ENCODE results near the gene INPP5B.
"Not testable (repeated sequence)": the region's sequence is repeated elsewhere in the genome, so short reads cannot be mapped to it uniquely, and the experiment has no call there.

The INPP5B gene

DNA sequence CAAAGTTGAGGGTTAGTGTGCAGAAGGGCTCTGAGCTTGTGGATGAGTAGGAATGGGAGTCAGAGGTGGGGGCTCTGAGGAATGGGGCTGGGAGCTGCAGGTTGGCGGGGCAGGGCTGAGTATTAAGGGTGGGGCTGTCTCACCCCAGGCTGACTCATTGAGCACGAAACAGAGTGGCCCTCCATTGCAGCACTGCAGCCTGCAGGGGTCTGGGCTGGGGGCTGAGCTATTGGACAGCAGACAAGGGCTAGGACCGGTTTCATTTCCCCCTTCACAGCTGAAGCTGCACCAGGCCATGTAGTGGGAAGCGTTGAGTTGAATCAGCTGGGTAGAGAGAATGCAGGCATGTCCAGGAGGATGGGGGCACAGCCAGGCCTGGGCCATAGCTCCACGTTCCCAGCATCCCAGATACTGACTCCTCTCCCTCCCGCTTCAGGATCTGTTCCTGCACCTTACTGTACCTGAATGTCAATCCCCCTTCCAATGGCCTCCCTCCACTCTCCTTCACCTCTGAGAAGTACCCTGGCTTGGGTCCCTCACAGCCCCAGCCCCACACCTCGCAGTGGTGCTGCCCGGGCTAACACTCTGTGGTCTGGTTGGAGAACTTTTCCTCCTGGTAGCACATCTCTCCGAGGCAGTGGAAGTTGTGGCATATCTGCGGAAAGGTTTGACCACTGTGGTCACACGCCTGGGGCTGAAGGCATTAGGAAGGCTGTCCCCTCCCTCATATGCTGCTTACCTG, 4.4 kb upstream of the INPP5B start:
- DNase-seq = no peak
- in situ Hi-C loops (cut with HindIII; ENCODE audit: low pct_ligation_motif_present, low pct_unique_long_range_greater_than_20kb, low sequenced_read_pairs) = no loop called here

DNA sequence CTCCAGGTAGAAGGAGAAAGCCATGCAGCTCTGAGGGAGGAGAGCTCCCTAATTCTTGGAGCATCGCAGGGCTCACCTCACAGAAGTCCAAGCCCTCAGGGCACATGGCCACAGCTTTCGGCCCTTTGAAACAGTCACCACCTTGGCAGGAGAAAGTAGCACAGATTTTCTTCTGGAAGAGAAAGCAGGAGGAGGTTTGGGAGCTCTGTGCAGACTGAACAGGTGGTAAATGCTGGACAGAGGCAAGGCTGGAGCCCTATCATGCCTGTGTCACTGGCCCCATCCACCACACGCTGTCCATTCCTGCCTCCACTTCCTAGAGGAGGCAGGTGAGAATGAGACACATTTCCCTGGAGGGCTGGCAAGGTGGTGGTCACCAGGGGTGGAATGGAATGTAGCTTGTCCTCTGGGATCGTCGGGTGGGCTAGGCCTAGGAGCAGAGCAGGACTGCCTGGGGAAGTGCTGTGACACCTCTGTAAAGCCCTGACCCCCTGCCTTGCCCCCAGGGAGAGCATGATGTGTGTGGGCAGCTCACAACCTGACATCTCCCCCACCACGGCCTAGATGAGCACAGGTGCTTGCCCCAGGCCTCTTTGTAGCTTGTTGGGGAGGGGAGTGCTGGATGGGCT, 2.8 kb upstream of the INPP5B start:
- DNase-seq = no peak
- in situ Hi-C loops (cut with HindIII; ENCODE audit: low pct_ligation_motif_present, low pct_unique_long_range_greater_than_20kb, low sequenced_read_pairs) = no loop called here

DNA sequence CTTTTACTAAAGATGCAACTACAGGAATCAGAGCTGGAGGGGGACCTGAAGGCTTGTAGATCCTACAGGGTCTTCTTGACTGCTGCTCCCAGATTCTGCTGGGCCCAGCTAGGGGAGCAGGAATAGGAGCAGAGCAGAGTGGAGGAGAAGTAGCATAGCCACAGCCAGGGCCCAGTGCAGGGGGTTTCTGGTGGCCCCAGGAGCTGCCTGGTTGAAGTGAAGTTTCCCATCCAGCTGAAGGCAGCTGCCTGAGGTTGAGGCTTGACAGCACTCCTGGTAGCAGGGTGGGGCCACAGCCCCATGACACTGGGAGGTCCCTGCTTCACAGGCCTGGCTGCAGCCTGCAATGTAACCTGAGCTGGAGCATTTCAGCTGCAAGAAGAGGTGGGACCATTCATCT, 2.0 kb upstream of the INPP5B start:
- in situ Hi-C loops (cut with HindIII; ENCODE audit: low pct_ligation_motif_present, low pct_unique_long_range_greater_than_20kb, low sequenced_read_pairs) = no loop called here

DNA sequence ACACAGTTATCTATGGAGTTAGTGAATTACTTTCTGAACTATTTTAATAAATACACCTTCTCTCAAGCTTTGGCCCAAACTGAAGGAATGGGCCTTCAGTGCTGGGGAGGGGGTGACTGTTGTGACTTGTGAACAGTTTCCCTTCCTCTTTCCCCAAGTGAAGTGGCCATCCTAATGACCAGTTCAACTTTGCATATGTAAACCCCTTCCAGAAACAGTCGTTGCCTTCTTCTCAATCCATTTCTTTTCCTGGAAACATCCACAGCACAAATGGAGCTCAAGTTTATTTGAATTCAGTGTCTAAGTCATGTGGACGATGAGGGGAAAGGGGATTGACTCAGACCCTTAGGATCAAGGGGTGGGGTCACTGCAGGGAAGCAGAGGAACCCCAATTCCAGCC, 1.3 kb upstream of the INPP5B start:
- in situ Hi-C loops (cut with HindIII; ENCODE audit: low pct_ligation_motif_present, low pct_unique_long_range_greater_than_20kb, low sequenced_read_pairs) = no loop called here
- DNase-seq = no peak

More for the DNA sequence above, 2.0 kb upstream of the INPP5B start:
- DNase-seq = no peak

DNA sequence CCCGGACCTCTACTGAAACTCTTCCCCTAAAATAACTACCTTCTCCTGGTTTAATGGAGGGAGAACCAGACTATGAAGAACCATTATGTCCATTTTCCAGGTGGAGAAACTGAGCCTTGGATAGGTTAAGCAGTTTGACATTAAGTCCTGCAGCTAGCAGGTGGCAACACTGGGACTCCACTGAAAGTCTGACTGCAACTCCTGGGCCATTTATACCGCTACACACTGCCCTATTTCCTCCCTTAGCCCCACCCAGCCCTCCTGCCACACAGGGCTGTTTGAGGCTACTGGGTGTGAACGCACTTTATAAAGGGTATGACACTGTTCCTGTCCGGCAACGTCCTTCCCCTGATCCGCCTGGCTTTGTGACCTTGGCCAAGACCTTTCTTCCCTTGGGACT, 511 bp upstream of the INPP5B start:
- in situ Hi-C loops (cut with HindIII; ENCODE audit: low pct_ligation_motif_present, low pct_unique_long_range_greater_than_20kb, low sequenced_read_pairs) = no loop called here

DNA sequence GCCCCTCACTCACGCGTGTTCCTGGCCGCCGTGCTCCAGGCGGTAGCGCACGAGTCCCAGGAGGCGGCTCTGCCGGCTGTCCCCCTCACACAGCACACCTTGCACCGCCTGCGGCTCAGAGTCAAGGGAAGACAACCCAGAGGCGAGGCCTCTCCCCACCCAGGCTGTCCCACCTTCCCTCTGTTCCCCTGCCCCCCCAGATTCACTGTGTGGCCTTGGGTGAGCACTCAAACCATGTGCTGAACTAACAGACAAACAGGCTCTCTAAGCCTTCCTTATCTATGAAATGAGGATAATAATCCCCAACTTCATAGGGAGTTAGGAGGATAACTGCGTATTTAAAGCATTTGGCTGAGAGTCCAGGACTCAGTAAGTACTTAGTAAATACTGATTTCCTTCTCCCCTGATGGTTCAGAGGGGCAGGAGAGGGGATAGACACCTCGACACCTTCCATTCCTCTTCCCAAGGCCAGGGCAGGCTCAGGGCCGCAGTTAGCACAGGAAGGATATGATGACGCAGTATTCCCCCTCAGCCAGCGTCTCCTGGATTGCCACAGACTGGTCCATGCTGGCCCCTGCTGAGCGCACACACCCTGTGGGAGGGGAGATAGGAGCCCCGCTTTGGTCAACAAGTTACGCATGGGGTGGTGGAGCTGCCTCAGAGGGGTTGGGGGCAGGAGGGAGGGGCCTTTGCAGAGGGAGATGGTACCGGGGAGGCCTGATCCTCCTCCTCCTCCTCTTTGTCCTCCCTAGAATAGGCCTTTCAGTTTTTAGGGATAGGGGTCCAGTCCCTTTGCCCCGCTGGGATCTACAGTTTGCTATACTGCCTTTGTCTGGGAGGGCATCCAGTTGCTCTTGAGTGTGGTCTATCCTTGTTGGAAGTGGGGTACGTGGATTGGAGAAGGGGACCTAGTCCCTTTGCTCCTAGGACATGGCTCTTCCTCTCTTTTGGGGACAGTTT, 830 bp downstream of the INPP5B start:
- in situ Hi-C loops (cut with HindIII; ENCODE audit: low pct_ligation_motif_present, low pct_unique_long_range_greater_than_20kb, low sequenced_read_pairs) = no loop called here
- peak; percentile 71 for DNase-seq

More for the DNA sequence above, 511 bp upstream of the INPP5B start:
- no peak for DNase-seq

DNA sequence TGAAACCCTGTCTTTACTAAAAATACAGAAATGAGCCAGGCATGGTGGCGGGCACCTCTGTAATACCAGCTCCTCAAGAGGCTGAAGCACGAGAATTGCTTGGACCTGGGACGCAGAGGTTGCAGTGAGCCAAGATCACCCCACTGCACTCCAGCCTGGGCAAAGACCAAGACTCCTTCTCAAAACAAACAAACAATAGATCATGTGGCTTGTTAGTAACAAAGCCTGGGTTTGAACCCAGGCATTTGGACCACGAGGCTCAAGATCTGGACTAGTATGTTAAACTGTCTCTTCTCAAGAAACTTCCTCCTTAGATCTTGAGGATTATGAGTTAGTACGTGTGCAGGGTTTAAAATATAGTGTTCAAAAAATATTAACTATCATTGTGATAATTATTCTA, 1.6 kb downstream of the INPP5B start:
- no peak for DNase-seq
- in situ Hi-C loops (cut with HindIII; ENCODE audit: low pct_ligation_motif_present, low pct_unique_long_range_greater_than_20kb, low sequenced_read_pairs) = no loop called here

DNA sequence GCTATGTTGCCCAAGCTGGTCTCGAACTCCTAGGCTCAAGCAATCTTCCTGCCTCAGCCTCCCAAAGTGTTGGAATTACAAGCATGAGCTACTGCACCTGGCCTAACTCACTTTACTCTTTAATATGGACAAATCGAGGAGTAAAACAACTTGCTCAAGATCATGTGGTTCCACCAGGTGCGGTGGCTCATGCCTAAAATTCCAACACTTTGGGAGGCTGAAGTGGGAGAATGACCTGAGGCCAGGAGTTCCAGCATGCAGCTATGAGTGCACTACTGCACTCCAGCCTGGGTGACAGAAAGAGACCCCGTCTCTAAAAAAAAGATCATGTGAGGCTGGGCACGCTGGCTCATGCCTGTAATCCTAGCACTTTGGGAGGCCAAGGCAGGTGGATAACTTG, 2.0 kb downstream of the INPP5B start:
- DNase-seq = no peak
- in situ Hi-C loops (cut with HindIII; ENCODE audit: low pct_ligation_motif_present, low pct_unique_long_range_greater_than_20kb, low sequenced_read_pairs) = no loop called here

DNA sequence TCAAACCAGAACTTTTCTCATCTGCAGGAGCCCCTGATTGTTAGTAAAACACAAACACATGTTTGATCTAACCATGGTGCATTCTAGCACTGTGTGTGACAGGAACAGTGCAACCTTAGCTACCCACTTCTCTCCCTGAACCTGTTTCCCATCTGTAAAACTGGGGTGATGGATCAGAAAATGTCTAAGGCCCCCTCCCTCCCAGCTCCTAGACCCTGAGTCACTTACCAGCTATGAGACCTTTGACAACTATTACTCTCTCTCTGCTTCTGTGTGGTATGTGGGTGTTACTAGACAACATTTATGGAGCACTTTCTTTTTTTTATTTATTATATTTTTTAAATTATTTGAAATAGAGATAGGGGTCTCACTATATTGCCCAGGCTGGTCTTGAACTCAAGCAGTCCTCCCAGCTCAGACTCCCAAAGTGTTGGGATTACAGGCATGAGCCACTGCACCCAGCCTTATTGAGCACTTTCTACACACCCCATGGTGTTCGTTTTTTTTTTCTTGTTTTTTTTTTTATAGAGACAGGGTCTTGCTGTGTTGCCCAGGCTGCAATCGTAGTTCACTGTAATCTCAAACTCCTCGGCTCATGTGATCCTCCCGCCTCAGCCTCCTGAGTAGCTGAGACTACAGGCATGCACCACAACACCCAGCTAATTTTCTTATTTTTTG, 2.6 kb downstream of the INPP5B start:
- in situ Hi-C loops (cut with HindIII; ENCODE audit: low pct_ligation_motif_present, low pct_unique_long_range_greater_than_20kb, low sequenced_read_pairs) = no loop called here
- DNase-seq = peak; percentile 20

DNA sequence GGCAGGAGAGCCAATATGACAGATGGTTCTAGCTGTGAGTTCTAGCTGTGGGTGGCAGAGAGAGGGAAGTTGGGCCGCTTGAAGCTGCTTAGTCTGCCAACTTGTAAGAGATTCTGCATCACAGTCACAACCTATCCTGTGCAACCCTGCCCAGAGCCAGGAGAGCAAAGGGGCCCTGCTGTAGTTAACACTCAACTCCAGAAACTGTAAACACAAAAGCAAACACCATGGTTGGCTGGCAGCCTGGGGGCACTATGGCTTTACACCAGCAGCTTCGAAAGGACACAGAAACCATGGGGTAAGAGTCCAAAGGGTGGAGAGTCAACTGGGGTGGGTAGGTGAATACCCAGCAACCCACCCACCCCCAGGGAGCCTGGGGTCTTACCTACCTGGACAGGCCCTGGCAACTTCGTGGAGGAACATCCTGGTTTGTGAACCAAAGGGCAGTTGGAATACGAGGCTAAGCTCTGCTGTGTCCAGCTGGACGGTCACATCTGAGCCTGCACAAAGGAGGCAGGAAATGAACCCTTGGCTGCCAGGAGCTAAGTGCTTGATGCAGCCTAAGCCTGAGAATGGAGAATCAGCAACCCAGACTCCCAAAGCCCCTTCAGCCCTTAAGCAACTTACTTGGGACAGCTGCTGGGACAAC, 6.4 kb downstream of the INPP5B start:
- DNase-seq = no peak
- in situ Hi-C loops (cut with HindIII; ENCODE audit: low pct_ligation_motif_present, low pct_unique_long_range_greater_than_20kb, low sequenced_read_pairs) = no loop called here

DNA sequence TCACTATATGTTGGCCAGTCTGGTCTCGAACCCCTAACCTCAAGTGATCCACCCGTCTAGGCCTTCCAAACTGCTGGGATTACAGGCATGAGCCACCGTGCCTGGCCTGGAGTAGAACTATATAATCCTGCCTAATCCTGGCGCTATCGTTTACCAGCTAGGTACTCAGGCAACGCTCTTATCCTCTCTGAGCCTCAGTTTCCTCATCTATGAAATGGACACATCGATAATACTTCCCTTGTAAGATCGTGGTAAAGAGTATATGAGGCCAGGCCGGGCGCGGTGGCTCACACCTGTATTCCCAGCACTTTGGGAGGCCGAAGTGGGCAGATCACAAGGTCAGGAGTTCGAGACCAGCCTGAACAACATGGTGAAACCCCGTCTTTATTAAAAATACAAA, 10.1 kb downstream of the INPP5B start:
- in situ Hi-C loops (cut with HindIII; ENCODE audit: low pct_ligation_motif_present, low pct_unique_long_range_greater_than_20kb, low sequenced_read_pairs); DNase-seq: not testable (repeated sequence)

DNA sequence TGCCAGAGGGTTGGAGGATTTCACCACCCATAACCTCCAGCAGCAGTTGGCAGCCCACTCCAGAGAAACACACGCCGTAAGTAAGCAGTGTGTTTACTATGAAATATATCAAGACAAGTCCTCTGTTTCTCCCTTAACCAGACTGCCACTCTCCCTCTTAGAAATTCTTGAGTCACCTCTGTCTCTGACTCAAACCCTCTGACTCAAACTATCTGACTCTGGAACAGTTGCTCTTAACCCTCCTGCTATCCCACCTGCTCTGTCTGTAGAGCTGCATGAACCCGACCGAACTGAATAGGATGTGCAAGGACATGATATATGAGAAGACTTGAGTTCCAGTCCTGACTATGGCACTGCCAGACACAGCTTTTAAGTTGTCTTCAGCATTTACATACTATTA, 14.1 kb downstream of the INPP5B start:
- in situ Hi-C loops (cut with HindIII; ENCODE audit: low pct_ligation_motif_present, low pct_unique_long_range_greater_than_20kb, low sequenced_read_pairs) = no loop called here
- DNase-seq = peak; percentile 84

DNA sequence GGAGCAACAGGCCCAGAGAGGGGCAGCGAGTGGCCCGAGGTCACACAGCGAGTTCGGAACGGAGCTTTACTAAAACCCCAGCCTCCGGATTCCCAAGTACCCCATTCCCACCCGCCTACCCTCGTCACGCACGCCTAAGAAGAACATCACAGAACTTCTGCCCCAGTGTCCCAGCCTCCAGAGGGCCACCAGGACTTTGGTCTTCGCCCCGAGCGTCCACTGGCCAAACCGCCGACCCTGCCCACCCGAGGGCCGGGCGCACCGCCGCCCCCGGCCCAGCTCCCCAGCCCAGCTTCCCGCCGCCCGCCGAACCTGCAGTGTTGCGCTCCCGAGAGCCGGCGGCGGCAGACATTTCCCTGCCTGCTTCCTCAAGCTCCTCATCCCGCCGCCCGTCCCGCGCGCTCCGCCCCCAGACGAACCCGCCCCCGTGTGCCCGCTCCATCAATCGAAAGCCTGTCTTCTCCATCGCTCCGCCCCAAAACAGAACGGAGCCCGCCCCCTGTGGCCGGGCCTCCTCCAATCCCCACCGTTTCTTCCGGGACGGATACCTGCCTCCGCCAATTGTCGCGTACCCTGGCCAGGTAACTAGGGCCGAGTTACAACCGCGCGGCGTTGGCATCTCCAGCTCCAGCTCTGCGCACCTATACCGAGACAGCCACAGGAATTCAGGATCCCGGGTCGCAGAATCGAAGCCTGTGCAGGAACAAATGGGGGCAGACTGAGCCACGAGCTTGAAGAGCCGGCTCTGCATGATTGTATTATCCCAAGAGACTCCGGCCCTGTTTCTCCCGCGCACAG, 15.3 kb downstream of the INPP5B start:
- in situ Hi-C loops (cut with HindIII; ENCODE audit: low pct_ligation_motif_present, low pct_unique_long_range_greater_than_20kb, low sequenced_read_pairs) = no loop called here
- peak; percentile 96 for DNase-seq

DNA sequence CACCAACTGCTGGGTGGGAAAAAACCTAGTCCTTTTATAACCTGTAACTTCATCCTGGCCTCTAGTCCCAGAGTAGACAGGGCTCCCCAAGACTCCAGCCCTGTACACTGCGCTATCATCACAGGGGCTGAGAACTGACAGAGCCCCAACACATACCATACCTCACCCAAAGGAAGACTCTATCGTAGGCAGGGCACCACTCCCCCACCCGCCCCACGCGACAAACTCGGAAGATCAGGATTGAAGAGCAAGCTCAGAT, 15.8 kb downstream of the INPP5B start:
- DNase-seq = no peak

DNA sequence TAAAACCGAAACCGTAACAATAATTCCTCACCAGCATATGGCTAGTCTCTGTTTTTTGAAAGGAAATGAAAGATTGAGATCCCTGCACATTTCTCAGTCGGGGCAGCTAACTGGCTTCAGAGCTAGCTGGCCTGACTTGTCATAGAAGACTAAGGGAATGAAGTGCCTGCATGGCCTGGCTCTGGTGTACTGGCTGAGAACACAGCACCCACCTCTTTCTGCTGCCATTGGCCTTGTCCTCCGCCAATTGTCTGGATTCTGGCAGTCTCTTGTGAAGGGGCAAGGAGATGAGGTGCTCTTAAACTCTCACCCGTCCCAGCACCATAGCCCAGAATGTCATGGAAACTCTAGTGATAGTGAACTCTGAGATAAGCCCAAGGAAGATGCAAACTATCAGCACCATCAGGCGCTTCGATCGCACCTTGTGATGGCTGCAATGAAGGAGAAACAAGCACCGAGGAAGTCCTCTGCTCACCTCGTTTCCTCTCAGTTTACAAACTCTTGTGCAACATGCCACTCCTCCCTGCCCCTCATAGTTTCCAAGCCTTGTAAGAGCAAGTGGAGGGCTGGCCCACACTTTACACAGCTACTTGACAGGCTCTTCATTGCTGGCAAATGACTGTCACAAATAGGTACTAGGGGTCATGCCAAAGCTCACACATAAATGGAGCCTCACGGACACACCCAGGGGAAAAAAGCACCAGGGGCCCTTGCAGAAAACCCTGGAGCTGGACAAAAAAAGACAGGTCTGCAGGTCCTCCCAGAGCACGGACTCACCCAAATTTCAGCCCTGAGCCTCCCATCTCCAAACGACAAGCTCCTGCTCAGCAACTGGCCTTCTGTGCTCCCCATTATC, 16.4 kb downstream of the INPP5B start:
- DNase-seq = no peak
- in situ Hi-C loops (cut with HindIII; ENCODE audit: low pct_ligation_motif_present, low pct_unique_long_range_greater_than_20kb, low sequenced_read_pairs) = no loop called here

More for the DNA sequence above, 15.8 kb downstream of the INPP5B start:
- in situ Hi-C loops (cut with HindIII; ENCODE audit: low pct_ligation_motif_present, low pct_unique_long_range_greater_than_20kb, low sequenced_read_pairs) = no loop called here

DNA sequence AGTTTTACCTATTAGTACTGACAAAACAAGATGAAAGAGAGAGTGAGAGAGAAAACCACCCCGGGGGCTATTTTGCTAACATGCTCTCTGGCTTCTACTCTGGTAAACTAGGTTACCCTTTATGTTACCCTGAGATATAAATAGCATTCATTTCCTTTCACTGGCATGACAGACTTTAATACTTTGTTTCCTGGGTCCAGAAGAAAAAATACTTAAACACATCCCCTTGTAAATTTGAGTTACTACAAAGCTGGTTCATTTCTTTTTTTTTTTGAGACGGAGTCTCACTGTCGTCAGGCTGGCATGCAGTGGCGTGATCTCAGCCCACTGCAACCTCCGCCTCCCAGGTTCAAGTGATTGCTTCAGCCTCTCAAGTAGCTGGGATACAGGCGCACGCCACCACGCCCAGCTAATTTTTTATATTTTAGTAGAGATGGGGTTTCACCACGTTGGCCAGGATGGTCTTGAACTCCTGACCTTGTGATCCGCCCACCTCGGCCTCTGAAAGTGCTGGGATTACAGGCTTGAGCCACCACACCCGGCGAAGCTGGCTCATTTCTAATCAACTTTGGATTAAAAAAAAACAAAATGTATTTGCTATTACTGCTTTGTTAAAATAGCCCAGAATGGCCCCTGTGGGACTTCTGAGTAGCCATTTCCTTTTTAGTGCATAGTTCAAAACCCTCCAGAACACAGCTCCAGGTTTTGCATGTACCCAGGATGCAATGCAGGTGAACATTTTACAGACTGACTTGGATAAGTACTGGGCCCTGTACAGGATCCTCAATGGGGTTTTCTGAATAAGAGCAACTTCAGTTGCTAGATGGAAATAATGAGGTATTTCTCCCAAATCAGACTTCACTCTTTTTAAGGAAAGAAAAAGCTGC, 20.6 kb downstream of the INPP5B start:
- DNase-seq = no peak
- in situ Hi-C loops (cut with HindIII; ENCODE audit: low pct_ligation_motif_present, low pct_unique_long_range_greater_than_20kb, low sequenced_read_pairs) = no loop called here

All from ACHN (cell line).